SK-N-SH treated with all-trans-retinoic acid at 6 μM for 48 hours (cell line): ENCODE results near the gene YEATS2.

Experiments used
- ARNTL ChIP-seq: fragments of 450-650 bp; formaldehyde crosslinking; IDR thresholded peaks from 2 replicates; pipeline ENCODE4 v1.5.0; 2020; ENCODE audit warnings: low read depth, mild to moderate bottlenecking, moderate library complexity, borderline replicate concordance
- ISL1 ChIP-seq: fragments of 250-450 bp; sonication (Bioruptor Pico); IDR thresholded peaks from 2 replicates; pipeline ENCODE4 v2.1.2; 2022; ENCODE audit warnings: mild to moderate bottlenecking, moderate library complexity
- PATZ1 ChIP-seq: fragments of 250-450 bp; sonication (Bioruptor Pico); IDR thresholded peaks from 2 replicates; pipeline ENCODE4 v1.8.0; 2020; ENCODE audit warnings: mild to moderate bottlenecking, moderate library complexity, borderline replicate concordance
- POU6F1 ChIP-seq: fragments of 250-450 bp; sonication (Bioruptor Pico); IDR thresholded peaks from 2 replicates; pipeline ENCODE4 v1.8.0; 2021; ENCODE audit warnings: low read depth, mild to moderate bottlenecking, moderate library complexity, borderline replicate concordance
- PPARA ChIP-seq: fragments of 250-450 bp; sonication (Bioruptor Pico); IDR thresholded peaks from 2 replicates; pipeline ENCODE4 v1.5.0; 2020; ENCODE audit warnings: mild to moderate bottlenecking, borderline replicate concordance
- RARB ChIP-seq: fragments of 250-450 bp; sonication (Bioruptor Pico); IDR thresholded peaks from 2 replicates; pipeline ENCODE4 v1.8.0; 2021; ENCODE audit warnings: mild to moderate bottlenecking, moderate library complexity
- TOX ChIP-seq: fragments of 250-450 bp; sonication (Bioruptor Pico); IDR thresholded peaks from 2 replicates; pipeline ENCODE4 v1.8.0; 2021; ENCODE audit warnings: mild to moderate bottlenecking, moderate library complexity, borderline replicate concordance
- ZFP3 ChIP-seq: fragments of 250-450 bp; sonication (Bioruptor Pico); IDR thresholded peaks from 2 replicates; pipeline ENCODE4 v1.5.0; 2020; ENCODE audit warnings: mild to moderate bottlenecking, moderate library complexity
- ZFP30 ChIP-seq: fragments of 450-650 bp; formaldehyde crosslinking; IDR thresholded peaks from 2 replicates; pipeline ENCODE4 v1.5.0; 2022; ENCODE audit warnings: mild to moderate bottlenecking, moderate library complexity
- ZNF565 ChIP-seq: fragments of 450-650 bp; formaldehyde crosslinking; conservative IDR thresholded peaks from 2 replicates; pipeline ENCODE4 v1.5.0; 2020; ENCODE audit warnings: low read depth, mild to moderate bottlenecking, moderate library complexity
- ZNF8 ChIP-seq: fragments of 450-650 bp; formaldehyde crosslinking; IDR thresholded peaks from 2 replicates; pipeline ENCODE4 v1.5.0; 2020; ENCODE audit warnings: mild to moderate bottlenecking, moderate library complexity
- TF ChIP-seq, protein P1 (sequence below): fragments of 250-450 bp; sonication (Bioruptor Pico); IDR thresholded peaks from 2 replicates; pipeline ENCODE4 v1.5.1; 2020; ENCODE audit warnings: low read depth, mild to moderate bottlenecking, moderate library complexity
- TF ChIP-seq, protein P2 (sequence below): fragments of 250-450 bp; sonication (Bioruptor Pico); IDR thresholded peaks from 2 replicates; pipeline ENCODE4 v1.5.1; 2021; ENCODE audit warnings: mild to moderate bottlenecking, moderate library complexity

DNA sequence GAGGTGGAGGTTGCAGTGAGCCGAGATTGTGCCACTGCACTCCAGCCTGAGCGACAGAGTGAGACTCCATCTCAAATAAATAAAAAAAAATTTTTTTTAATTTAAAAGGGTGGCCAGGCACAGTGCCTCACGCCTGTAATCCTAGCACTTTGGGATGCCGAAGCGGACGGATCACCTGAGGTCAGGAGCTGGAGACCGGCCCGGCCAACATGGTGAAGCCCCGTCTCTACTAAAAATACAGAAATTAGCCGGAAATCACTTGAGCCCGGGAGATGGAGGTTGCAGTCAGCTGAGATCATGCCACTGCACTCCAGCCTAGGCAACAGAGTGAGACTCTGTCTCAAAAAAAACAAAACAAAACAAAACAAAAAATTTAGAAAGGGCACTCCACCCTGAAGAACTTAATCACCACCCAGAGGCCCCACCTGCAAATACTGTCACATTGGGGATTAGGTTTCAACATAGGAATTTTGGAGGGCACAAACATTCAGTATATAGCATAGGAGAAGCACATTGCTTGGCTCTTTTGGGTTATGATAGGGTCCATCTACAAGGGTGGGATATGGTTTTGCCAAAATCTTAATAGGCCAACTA lies 7.1 kb upstream of the YEATS2 start:
- TF ChIP-seq ARNTL (no peak), TOX (CRISPR knock-in tag) (no peak), ZFP30 (CRISPR knock-in tag) (no peak), ISL1 (CRISPR knock-in tag) (no peak), ZFP3 (CRISPR knock-in tag) (no peak), ZNF8 (CRISPR knock-in tag) (no peak), ZNF565 (CRISPR knock-in tag) (no peak), POU6F1 (CRISPR knock-in tag) (no peak), RARB (CRISPR knock-in tag) (no peak), PATZ1 (CRISPR knock-in tag) (no peak), PPARA (CRISPR knock-in tag) (no peak)
- TF ChIP-seq, protein P1, sequence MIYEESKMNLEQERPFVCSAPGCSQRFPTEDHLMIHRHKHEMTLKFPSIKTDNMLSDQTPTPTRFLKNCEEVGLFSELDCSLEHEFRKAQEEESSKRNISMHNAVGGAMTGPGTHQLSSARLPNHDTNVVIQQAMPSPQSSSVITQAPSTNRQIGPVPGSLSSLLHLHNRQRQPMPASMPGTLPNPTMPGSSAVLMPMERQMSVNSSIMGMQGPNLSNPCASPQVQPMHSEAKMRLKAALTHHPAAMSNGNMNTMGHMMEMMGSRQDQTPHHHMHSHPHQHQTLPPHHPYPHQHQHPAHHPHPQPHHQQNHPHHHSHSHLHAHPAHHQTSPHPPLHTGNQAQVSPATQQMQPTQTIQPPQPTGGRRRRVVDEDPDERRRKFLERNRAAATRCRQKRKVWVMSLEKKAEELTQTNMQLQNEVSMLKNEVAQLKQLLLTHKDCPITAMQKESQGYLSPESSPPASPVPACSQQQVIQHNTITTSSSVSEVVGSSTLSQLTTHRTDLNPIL: no peak
- TF ChIP-seq, protein P2, sequence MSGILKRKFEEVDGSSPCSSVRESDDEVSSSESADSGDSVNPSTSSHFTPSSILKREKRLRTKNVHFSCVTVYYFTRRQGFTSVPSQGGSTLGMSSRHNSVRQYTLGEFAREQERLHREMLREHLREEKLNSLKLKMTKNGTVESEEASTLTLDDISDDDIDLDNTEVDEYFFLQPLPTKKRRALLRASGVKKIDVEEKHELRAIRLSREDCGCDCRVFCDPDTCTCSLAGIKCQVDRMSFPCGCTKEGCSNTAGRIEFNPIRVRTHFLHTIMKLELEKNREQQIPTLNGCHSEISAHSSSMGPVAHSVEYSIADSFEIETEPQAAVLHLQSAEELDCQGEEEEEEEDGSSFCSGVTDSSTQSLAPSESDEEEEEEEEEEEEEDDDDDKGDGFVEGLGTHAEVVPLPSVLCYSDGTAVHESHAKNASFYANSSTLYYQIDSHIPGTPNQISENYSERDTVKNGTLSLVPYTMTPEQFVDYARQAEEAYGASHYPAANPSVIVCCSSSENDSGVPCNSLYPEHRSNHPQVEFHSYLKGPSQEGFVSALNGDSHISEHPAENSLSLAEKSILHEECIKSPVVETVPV (CRISPR knock-in tag): no peak
